Breast epithelium (tissue), 4 donors: ENCODE results near the gene OSBPL2. TPM values are rescaled to one million over a fixed set of nuclear protein-coding genes. Genes with fewer than 3 reads are reported as not detected.

Experiments used
- DNase-seq, 2 donors: peaks; one replicate each; pipeline ENCODE4 v3.0.0-alpha.2; 2019; ENCODE audit warnings: low spot score in 2 of 2
- H3K27ac ChIP-seq, 2 donors: fragments of 200-600 bp; sonication (generic) in 1 of 2; one replicate each; pipeline ENCODE4 v1.5.1; 2016 to 2019; ENCODE audit warnings: mild to moderate bottlenecking in 1 of 2
- H3K27me3 ChIP-seq, 2 donors: fragments of 200-600 bp; sonication (generic) in 1 of 2; one replicate each; pipeline versions ENCODE4 v1.5.1 to v1.6.0; 2017 to 2019; ENCODE audit warnings: control low read depth in 1 of 2, mild to moderate bottlenecking in 1 of 2
- H3K36me3 ChIP-seq: fragments of 200-600 bp; one replicate; pipeline ENCODE4 v1.5.1; 2019
- H3K4me1 ChIP-seq, 2 donors: fragments of 200-600 bp; sonication (generic); one replicate each; pipeline ENCODE4 v1.5.1; 2016 to 2019; ENCODE audit warnings: control low read depth in 1 of 2
- H3K4me3 ChIP-seq, 3 donors: fragments of 200-600 bp; sonication (generic); 1 replicate in 2 of 3; 2 replicates in 1 of 3; pipeline ENCODE4 v1.5.1; 2016 to 2019; ENCODE audit warnings: mild to moderate bottlenecking in 3 of 3, moderate library complexity in 2 of 3
- H3K9me3 ChIP-seq, 2 donors: fragments of 200-600 bp; sonication (generic) in 1 of 2; one replicate each; pipeline ENCODE4 v1.5.1; 2016 to 2019; ENCODE audit warnings: control low read depth in 1 of 2
- CTCF ChIP-seq, 3 donors: fragments of 450-650 bp; IDR thresholded peaks; one replicate each; pipeline ENCODE4 v1.5.1; 2016 to 2017; ENCODE audit warnings: antibody characterized with exemption in 3 of 3, mild to moderate bottlenecking in 3 of 3, moderate library complexity in 3 of 3
- POLR2A ChIP-seq: fragments of 450-650 bp; IDR thresholded peaks from one replicate; pipeline ENCODE4 v1.6.1; 2016; ENCODE audit warnings: antibody characterized with exemption, mild to moderate bottlenecking, moderate library complexity
- POLR2AphosphoS5 ChIP-seq, 3 donors: sonication (generic); formaldehyde crosslinking; IDR thresholded peaks; one replicate each; pipeline ENCODE4 v1.6.1; 2017; ENCODE audit warnings: antibody characterized with exemption in 3 of 3
- intact Hi-C: fragments of 100-400 bp; cut with DNase I; formaldehyde crosslinking; loops from one replicate; pipeline ENCODE4 v1.15.1; 2023; ENCODE audit warnings: low total_unique reads
- total RNA-seq, 3 donors: library from RNA; depleted of rRNA; stranded (reverse); fragments of >200 nt; gene quantifications; one replicate each; pipeline ENCODE4 v1.1.0, GENCODE V29; 2016

Gene OSBPL2
- total RNA-seq, 3 donors from 2014 or later, result 25.0 to 46.1 (median 38.0) TPM

DNA sequence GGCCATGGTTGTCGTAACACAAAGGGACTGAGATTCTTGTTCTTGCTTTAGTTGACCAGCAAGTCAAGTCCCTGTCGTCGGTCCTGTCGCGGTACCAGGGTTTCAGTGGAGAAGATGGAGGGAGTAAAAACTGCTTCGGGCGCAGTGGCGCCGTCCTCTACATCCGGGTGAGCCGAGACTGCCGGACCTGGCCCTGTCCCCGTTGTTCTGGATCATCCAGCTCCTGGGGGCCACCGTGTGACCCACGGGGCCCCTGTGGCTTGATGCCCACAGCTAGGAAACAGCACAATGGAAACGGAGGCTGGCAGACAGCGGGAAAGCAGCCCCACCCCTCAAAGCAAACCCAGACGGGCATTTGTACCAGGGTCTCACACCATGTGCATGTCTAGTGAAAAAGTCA, 40.5 kb upstream of the OSBPL2 start:
- no peaks in the 10 kb centered on the region for H3K27me3 ChIP-seq
- H3K36me3 ChIP-seq, result peaks cover 6% of the 10 kb centered on the region
- intact Hi-C loops, result no loop called here
- H3K4me1 ChIP-seq, result no peaks in the 10 kb centered on the region
- no peaks in the 10 kb centered on the region for H3K9me3 ChIP-seq
- no peak for DNase-seq
- peak overlapping the region in 1 of 2 donors; percentile 22 for H3K27ac ChIP-seq
- no peak overlapping the region for H3K4me3 ChIP-seq
- TF ChIP-seq CTCF (IDR thresholded peaks at IDR 0.05) (no peak), POLR2A (no peak), POLR2AphosphoS5 (IDR thresholded peaks at IDR 0.05) (no peak)

DNA sequence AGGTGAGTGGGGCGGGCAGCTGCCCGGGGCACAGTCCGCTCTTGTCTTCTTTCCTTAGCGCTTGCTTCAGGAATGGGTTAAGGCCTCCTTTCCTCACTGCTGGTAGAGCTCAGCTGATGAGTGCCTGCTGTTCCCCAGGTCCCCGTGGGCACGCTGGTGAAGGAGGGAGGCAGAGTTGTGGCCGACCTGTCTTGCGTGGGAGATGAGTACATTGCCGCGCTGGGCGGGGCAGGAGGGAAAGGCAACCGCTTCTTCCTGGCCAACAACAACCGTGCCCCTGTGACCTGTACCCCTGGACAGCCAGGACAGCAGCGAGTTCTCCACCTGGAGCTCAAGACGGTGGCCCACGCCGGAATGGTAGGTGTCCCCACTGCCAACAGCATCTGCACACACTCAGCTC, 39.8 kb upstream of the OSBPL2 start:
- Histone ChIP-seq H3K36me3 (peaks cover 6% of the 10 kb centered on the region), H3K27ac (peak overlapping the region in 1 of 2 donors; percentile 2), H3K4me1 (no peaks in the 10 kb centered on the region), H3K9me3 (no peaks in the 10 kb centered on the region), H3K27me3 (no peaks in the 10 kb centered on the region), H3K4me3 (no peak overlapping the region)
- intact Hi-C loops, result no loop called here
- TF ChIP-seq POLR2AphosphoS5 (IDR thresholded peaks at IDR 0.05) (no peak), POLR2A (no peak), CTCF (IDR thresholded peaks at IDR 0.05) (no peak)
- DNase-seq, result no peak

DNA sequence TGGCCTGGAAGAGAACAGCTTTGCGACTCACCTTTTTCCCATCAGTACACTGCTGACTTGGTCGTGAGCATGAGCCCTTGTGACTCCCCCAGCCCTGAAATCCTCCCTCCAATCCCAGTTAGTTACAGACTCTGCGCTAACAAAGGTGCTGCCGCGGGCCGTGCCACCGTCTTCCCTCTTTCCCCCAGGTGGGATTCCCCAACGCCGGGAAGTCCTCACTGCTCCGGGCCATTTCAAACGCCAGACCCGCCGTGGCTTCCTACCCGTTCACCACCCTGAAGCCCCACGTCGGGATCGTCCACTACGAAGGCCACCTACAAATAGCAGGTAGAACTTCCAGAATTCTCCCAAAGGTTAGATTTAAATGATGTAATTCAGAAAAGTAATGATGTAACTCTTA, 39.4 kb upstream of the OSBPL2 start:
- no peak for DNase-seq
- no peaks in the 10 kb centered on the region for H3K4me1 ChIP-seq
- H3K36me3 ChIP-seq, result peaks cover 6% of the 10 kb centered on the region
- intact Hi-C loops, result no loop called here
- no peak overlapping the region for H3K4me3 ChIP-seq
- peak overlapping the region in 1 of 2 donors; percentile 2 for H3K27ac ChIP-seq
- H3K27me3 ChIP-seq, result no peaks in the 10 kb centered on the region
- TF ChIP-seq POLR2AphosphoS5 (IDR thresholded peaks at IDR 0.05) (no peak), CTCF (IDR thresholded peaks at IDR 0.05) (no peak), POLR2A (no peak)
- H3K9me3 ChIP-seq, result no peaks in the 10 kb centered on the region

DNA sequence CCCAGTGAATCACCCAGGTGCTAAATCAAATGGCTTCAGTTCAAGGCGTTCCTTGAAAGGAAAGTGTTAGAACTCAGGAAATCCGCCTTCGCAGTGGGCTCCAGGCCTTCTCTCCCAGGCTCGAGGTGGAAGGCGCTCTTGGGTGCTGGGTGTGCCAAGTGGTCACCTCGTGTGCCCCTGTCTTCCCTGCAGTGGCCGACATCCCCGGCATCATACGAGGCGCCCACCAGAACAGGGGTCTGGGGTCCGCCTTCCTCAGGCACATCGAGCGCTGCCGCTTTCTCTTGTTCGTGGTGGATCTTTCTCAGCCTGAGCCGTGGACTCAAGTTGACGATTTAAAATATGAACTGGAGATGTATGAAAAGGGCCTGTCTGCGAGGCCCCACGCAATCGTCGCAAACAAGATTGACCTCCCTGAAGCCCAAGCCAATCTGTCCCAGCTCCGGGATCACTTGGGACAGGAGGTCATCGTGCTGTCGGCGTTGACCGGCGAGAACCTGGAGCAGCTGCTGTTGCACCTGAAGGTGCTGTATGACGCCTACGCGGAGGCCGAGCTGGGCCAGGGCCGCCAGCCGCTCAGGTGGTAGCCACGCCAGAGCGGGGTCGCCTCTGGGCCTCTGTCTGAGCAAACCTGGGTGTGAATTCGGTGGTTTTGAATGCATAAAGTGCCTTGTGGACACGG, 37.7 kb upstream of the OSBPL2 start:
- Histone ChIP-seq H3K4me1 (no peaks in the 10 kb centered on the region), H3K36me3 (peaks cover 6% of the 10 kb centered on the region), H3K9me3 (no peaks in the 10 kb centered on the region), H3K27me3 (no peaks in the 10 kb centered on the region), H3K4me3 (no peak overlapping the region), H3K27ac (no peak overlapping the region)
- TF ChIP-seq POLR2AphosphoS5 (IDR thresholded peaks at IDR 0.05), result no peak
- no peak for TF ChIP-seq CTCF (IDR thresholded peaks at IDR 0.05)
- TF ChIP-seq POLR2A, result no peak
- intact Hi-C loops, result no loop called here
- no peak for DNase-seq

DNA sequence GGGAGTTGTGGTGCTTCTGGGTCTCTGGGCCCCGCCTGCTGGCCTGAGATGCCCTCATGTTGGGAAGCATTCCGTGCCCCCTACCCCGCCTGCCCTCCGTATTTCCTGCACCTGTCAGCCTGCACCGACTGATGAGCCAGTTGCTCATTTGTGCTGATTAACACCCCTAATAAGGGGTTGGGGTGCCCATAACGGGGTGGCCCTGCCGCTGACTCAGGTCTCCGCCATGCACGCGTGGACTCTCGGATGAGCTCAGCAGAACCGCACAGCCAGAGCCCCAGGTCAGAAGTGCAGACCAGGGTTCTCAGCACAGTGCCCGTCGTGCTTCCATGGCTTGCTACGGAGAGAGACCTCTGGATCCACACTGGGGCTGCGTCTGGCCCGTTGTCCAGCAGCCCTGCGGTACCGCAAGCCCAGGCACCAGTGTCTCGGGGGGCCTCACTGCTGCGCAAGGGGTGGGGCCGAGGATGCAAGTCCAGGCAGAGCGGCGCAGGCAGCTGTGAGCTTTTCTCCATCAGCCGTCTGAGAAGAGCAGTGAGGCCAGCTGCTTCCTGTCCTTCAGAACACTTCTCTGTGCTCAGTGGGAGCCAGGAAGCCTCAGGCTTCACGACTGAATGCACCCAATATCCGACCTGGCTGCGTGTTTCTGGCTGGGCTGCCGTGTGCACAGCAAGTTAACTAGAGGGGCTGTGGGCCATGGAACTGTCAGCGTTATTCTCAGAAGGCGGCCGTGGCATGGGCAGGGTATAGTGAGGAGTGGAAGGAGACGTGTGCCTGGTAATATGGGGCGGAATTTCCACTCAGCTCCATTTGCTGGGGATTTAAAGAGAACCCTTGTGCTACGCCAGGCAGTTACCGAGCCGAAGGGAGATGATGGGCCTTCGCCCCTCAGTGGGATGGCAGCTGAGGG, 36.9 kb upstream of the OSBPL2 start:
- Histone ChIP-seq H3K36me3 (peaks cover 6% of the 10 kb centered on the region), H3K9me3 (no peaks in the 10 kb centered on the region), H3K4me1 (no peaks in the 10 kb centered on the region), H3K4me3 (no peak overlapping the region), H3K27ac (no peak overlapping the region), H3K27me3 (no peaks in the 10 kb centered on the region)
- intact Hi-C loops, result no loop called here
- TF ChIP-seq POLR2A (no peak), POLR2AphosphoS5 (IDR thresholded peaks at IDR 0.05) (no peak), CTCF (IDR thresholded peaks at IDR 0.05) (no peak)
- no peak for DNase-seq
